Left cardiac atrium (tissue), 4 donors: ENCODE measurements around the gene CMIP. TPM values are rescaled to one million over a fixed set of nuclear protein-coding genes. Genes with fewer than 3 reads are reported as not detected.
A peak's percentile ranks its signal among the peaks of the same experiment; 100 is the strongest.

Experiments used
- ATAC-seq, 2 donors: fragments of 200-7000 bp; cut with Tn5 transposase; one replicate each; pipeline ENCODE4 v1.9.1; 2020; ENCODE audit warnings: mild to moderate bottlenecking in 2 of 2, moderate library complexity in 2 of 2
- DNase-seq: peaks from one replicate; pipeline ENCODE4 v3.0.0-alpha.2; 2020
- intact Hi-C, 2 donors: fragments of 100-400 bp; cut with DNase I; formaldehyde crosslinking; loops; one replicate each; pipeline versions ENCODE4 v1.14.1 to v1.15.1; 2022 to 2023
- total RNA-seq, 2 donors: library from RNA; stranded (reverse); fragmentation: NEBNext Ultra II Directional; extraction: Animal tissue kit (Norgen Biotek cat#: 25700); gene quantifications; one replicate each; pipeline ENCODE4 v1.2.1, GENCODE V29; 2021
- donor health status: DM: no; HTN: yes; CAD: no.
- donor health status: DM: no; HTN: yes; CAD: no; lungs with severe emphysema.
- donor health status: DM: yes; HTN: yes; CAD: no.
- donor health status: Dilated cardiomyopathy.

The CMIP gene
- total RNA-seq, 2 donors from 2014 or later, result 18.1 to 34.9 TPM

GRCh38 chr16:81598083-81598482, 153.5 kb downstream of the CMIP start:
- DNase-seq (no peak), ATAC-seq (no peak)
- intact Hi-C loops, result no loop called here

GRCh38 chr16:81599034-81599744, 154.6 kb downstream of the CMIP start:
- ATAC-seq, result no peak
- intact Hi-C loops, result no loop called here
- DNase-seq, result no peak

DNA sequence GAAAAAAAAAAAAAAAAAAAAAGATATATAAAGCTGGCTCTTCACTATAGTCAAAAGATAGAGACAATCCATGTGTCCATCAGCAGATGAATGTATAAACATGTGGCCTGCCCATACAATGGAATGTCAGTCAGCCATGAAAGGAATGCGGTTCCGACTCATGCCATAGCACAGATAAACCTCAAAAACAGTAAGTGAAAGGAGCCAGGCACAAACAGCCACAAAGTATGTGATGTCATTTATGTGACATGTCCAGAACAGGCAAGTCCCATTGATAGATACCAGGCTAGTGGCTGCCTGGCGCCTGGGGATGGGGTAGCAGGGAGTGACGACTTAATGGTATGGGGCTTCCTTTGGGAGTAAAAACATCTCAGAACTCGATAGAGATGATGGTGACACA, 155.7 kb downstream of the CMIP start:
- intact Hi-C loops, result no loop called here
- no peak for DNase-seq
- ATAC-seq, result no peak

DNA sequence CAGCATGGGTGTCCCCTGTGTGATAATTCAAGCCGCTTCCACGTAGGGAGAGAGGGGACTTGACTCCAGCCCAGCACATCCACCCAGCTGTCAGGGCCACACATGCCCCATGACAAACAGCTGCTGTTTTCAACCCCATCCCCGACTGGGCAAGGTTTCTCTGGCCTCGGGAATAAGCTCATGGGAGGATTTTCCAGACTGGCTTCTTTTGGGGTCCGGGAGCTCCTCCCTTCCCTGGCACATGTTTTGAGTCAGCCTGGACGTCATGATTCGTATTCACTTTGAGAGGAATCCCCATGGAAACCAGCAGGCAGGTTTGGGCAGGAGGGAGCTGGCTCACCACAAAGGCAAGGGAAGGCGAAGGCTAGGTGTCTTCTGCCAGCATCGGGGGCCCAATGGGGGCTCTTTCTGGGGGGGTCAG, 156.4 kb downstream of the CMIP start:
- ATAC-seq (peak in 1 of 2 donors; percentile 57), DNase-seq (no peak)

GRCh38 chr16:81601601-81602255, 157.1 kb downstream of the CMIP start:
- intact Hi-C loops, result no loop called here
- ATAC-seq (peak in 1 of 2 donors; percentile 50), DNase-seq (no peak)

More for the DNA sequence above, 156.4 kb downstream of the CMIP start:
- intact Hi-C loops, result no loop called here

DNA sequence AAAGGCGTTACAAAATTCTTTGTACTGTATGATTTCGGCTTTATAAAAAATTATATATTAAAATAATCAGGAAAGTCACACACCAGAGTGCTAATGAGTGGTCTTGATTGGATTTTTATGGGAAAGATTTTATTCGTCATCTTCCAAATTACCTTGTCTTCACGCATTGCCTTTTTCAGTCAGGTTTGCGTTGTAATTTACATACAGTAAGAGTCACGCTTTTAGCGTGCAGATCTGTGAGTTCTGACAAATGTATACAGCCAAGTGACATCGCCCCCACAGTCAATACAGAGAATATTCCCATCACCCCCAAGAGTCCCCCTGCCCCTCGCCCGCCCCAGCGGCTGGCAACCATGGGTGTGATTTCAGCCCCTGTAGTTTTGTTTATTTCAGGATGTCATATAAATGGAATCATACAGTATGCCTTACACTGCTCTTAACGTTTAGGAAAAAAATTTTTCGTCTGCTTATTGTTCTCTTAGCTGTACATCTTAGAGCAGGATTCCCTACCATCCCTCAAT, 157.7 kb downstream of the CMIP start:
- DNase-seq, result no peak
- ATAC-seq, result no peak
- intact Hi-C loops, result no loop called here

DNA sequence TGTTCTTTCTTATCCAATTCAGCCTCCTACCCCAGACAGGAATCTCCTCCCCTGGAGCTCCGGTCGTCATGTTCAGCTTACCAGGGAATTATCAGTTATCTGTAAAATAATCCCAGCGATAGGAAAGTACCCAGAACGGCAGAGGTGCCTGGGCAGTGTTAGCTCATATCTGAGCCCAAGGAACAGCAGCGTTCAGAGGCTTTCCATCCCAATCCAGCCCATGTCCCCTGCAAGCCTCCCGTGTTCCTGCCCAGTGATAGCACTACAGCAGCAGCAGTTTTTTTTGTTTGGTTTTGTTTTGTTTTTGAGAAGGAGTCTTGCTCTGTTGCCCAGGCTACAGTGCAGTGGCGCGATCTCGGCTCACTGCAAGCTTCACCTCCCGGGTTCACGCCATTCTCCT, 158.2 kb downstream of the CMIP start:
- no peak for ATAC-seq
- intact Hi-C loops, result no loop called here

GRCh38 chr16:81604960-81605383, 160.4 kb downstream of the CMIP start:
- ATAC-seq (no peak), DNase-seq (no peak)
- intact Hi-C loops, result no loop called here

More for the DNA sequence above, 158.2 kb downstream of the CMIP start:
- no peak for DNase-seq

GRCh38 chr16:81606039-81606438, 161.4 kb downstream of the CMIP start:
- intact Hi-C loops, result no loop called here
- DNase-seq (no peak), ATAC-seq (no peak)

DNA sequence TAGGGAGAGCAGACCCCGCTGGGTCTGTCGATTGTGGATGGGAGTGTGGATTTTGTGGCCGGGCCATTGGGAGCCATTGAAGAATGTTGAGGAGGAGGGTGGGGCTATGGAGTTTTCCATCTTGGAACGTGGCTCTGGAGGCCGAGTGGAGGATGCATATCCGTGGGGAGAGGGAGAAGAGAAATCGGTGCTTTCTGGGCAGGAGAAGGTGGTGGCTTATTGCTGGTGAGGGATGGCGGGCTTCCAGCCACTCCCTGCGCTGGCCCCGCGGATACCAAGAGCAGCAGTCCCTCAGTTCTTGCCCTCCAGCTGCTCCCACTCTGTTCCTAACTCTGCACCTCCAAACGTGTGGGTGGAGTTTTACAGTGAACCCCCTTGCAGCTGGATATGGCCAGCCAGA, 162.4 kb downstream of the CMIP start:
- ATAC-seq (no peak), DNase-seq (no peak)
- intact Hi-C loops, result no loop called here

DNA sequence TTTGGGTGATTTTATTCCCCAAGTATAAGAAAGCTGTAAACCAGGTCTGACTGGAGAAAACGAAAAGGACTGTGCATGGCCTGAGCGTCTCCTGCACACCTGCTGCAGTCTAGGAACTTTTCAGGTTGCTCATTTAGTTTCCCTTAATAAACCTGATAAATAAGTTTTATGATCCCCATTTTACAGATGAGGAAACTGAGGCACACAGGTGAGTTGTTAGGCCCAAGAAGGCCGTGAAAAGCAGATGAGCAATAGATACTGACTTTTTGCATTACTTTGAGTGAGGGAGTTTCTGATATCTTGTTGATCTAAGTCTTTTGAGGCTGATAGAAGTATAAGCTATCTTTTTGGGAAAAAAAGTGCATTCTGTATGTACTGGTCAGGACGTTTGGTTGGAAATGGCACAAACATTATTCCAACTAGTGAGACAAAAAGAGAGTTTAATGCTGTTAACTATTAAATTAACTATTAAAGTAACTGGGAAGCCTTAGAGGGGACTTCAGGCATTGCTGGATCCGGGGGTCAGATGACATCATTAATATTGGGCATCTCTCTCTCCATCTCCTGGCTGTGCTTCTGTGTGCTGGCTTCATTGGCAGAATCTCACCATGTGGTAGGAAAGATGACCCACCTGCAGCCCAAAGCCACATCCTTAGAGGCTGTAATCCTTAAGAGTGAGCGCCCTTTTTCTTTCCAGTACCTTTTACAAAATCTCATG, 163.4 kb downstream of the CMIP start:
- DNase-seq, result no peak
- ATAC-seq, result no peak
- intact Hi-C loops, result no loop called here

- ATAC-seq, result peak; percentile 55 to 56
- intact Hi-C loops, result no loop called here
- DNase-seq, result peak; percentile 56
These were observed 164.1 kb downstream of the CMIP start for GRCh38 chr16:81608523-81609209.

DNA sequence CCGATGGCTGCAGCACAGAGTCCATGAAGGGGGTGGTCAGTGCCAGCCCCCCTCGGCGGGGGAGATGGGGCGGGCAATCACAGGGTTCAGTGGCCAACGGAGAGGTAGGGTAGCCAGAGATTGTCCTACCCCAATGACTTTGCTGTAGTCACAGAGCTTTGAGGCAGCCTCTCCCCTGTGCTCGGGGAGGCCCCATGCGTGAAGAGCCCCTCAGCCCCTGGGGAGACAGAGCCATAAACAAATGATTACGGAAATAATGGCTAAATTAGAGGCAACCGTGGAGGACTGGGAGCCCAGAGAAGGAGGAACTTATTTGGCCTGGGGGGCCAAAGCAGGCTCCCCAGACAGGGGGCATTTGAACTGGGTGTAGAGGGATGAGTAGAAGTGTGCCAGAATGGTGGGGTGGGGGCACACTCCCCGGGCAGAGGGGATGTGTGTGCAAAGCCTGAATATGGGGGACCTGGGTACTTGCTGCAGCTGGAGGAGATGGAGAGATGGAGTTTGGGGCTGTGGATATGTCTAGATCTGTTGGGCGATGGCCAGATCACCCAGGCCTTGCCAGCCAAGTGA, 164.8 kb downstream of the CMIP start:
- no peak for DNase-seq
- ATAC-seq, result no peak
- intact Hi-C loops, result no loop called here

GRCh38 chr16:81610144-81610842, 165.7 kb downstream of the CMIP start:
- intact Hi-C loops, result no loop called here
- peak; percentile 80 to 83 for ATAC-seq

DNA sequence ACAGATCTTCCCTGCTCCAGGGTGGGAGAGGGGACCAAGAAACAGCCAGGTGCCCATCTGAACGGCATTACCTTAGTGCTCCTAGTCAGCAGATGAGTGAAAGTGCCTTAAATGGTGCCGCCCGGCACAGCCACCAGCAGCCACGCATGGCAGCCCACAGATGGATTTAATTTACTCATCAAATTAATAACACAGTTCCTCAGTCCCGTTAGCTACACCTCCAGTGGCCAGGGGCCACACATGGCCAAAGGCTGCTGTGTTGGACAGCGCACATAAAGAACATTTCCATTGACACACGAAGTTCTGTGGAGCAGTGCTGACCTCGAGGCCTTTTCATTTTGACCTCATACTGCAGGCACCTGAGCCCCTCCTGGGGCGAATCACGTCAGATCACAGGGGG, 166.3 kb downstream of the CMIP start:
- ATAC-seq, result no peak
- intact Hi-C loops, result no loop called here
- DNase-seq, result no peak

More at GRCh38 chr16:81610144-81610842, 165.7 kb downstream of the CMIP start:
- DNase-seq, result peak; percentile 88

DNA sequence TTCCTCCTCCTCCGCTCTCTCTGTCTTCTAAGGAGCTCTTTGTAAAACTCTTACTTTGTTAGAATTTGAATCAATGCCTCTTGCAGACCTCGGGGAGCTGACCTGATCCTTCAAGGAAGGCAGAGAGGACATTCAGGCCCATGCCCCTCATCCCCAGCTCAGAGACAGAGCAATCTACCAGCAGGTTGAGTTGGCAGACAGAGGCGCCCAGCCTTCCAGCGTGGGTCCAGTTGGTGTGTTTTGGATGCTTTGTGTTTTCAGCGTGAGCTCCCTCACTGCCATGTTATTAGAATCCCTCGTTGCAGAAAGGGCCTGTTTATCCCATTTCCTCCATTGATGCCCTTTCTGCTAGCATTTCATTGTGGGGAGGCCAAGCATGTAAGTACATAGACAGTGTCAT, 167.1 kb downstream of the CMIP start:
- intact Hi-C loops, result no loop called here

GRCh38 chr16:81612351-81613163, 167.9 kb downstream of the CMIP start:
- intact Hi-C loops, result no loop called here
- DNase-seq, result peak; percentile 82
- peak; percentile 16 to 41 for ATAC-seq

More for the DNA sequence above, 167.1 kb downstream of the CMIP start:
- DNase-seq (no peak), ATAC-seq (no peak)

GRCh38 chr16:81614171-81614570, 169.6 kb downstream of the CMIP start:
- DNase-seq, result no peak
- intact Hi-C loops, result no loop called here
- no peak for ATAC-seq
